ENCODE measurements around the gene DLGAP1.

Gene DLGAP1

GRCh38 chr18:3692691-3693090 is 762.4 kb downstream of the DLGAP1 start:
- DNase-seq (ENCODE audit: low read depth in 2 of 2), result no peak

- DNase-seq (ENCODE audit: low read depth in 2 of 2), result no peak
These were observed 762.9 kb downstream of the DLGAP1 start for GRCh38 chr18:3692113-3692621.

GRCh38 chr18:3691705-3692104 is 763.4 kb downstream of the DLGAP1 start:
- no peak for DNase-seq (ENCODE audit: low read depth in 2 of 2)

- DNase-seq (ENCODE audit: low read depth in 2 of 2), result no peak
These were observed 764.4 kb downstream of the DLGAP1 start for GRCh38 chr18:3690764-3691066.

GRCh38 chr18:3689986-3690763 is 764.9 kb downstream of the DLGAP1 start:
- DNase-seq (ENCODE audit: low read depth in 2 of 2), result no peak

GRCh38 chr18:3689091-3689490 is 766.0 kb downstream of the DLGAP1 start:
- no peak for DNase-seq (ENCODE audit: low read depth in 2 of 2)

- no peak for DNase-seq (ENCODE audit: low read depth in 2 of 2)
These were observed 766.4 kb downstream of the DLGAP1 start for GRCh38 chr18:3688690-3689089.

- no peak for DNase-seq (ENCODE audit: low read depth in 2 of 2)
These were observed 771.6 kb downstream of the DLGAP1 start for GRCh38 chr18:3683483-3683882.

GRCh38 chr18:3682061-3682460 is 773.0 kb downstream of the DLGAP1 start:
- no peak for DNase-seq (ENCODE audit: low read depth in 2 of 2)

- no peak for DNase-seq (ENCODE audit: low read depth in 2 of 2)
These were observed 775.9 kb downstream of the DLGAP1 start for GRCh38 chr18:3679241-3679640.

GRCh38 chr18:3675994-3676393 is 779.1 kb downstream of the DLGAP1 start:
- no peak for DNase-seq (ENCODE audit: low read depth in 2 of 2)

GRCh38 chr18:3675446-3675845 is 779.7 kb downstream of the DLGAP1 start:
- no peak for DNase-seq (ENCODE audit: low read depth in 2 of 2)

- DNase-seq (ENCODE audit: low read depth in 2 of 2), result no peak
These were observed 783.9 kb downstream of the DLGAP1 start for GRCh38 chr18:3671176-3671575.

- DNase-seq (ENCODE audit: low read depth in 2 of 2), result no peak
These were observed 785.7 kb downstream of the DLGAP1 start for GRCh38 chr18:3669376-3669775.

GRCh38 chr18:3667255-3668137 is 787.6 kb downstream of the DLGAP1 start:
- DNase-seq (ENCODE audit: low read depth in 2 of 2), result no peak

- DNase-seq (ENCODE audit: low read depth in 2 of 2), result no peak
These were observed 788.4 kb downstream of the DLGAP1 start for GRCh38 chr18:3666526-3667254.

GRCh38 chr18:3665780-3666525 is 789.2 kb downstream of the DLGAP1 start:
- peak; percentile 32 to 47 for DNase-seq (ENCODE audit: low read depth in 2 of 2)

GRCh38 chr18:3665204-3665603 is 789.9 kb downstream of the DLGAP1 start:
- no peak for DNase-seq (ENCODE audit: low read depth in 2 of 2)

- DNase-seq (ENCODE audit: low read depth in 2 of 2), result no peak
These were observed 790.4 kb downstream of the DLGAP1 start for GRCh38 chr18:3664563-3665178.

- DNase-seq (ENCODE audit: low read depth in 2 of 2), result no peak
These were observed 791.1 kb downstream of the DLGAP1 start for GRCh38 chr18:3663870-3664512.

GRCh38 chr18:3661989-3662388 is 793.1 kb downstream of the DLGAP1 start:
- DNase-seq (ENCODE audit: low read depth in 2 of 2), result no peak

Data from stimulated activated CD8-positive, alpha-beta memory T cell treated with anti-CD3 and anti-CD28 coated beads, Interleukin-15, amount 100 ng/mL, for 4 hours (primary cell).